Activated CD8-positive, alpha-beta memory T cell treated with anti-CD3 and anti-CD28 coated beads, Interleukin-2, amount 50 U/mL, for 24 hours (primary cell): ENCODE measurements around the gene UBE2J1.

Source experiments
- DNase-seq: peaks from one replicate; pipeline ENCODE4 v3.0.0-alpha.2; 2020; ENCODE audit errors: extremely low read depth

Gene UBE2J1

GRCh38 chr6:89364586-89364985, 12.1 kb upstream of the UBE2J1 start:
- no peak for DNase-seq

- DNase-seq, result no peak
Measured at GRCh38 chr6:89361171-89361570, 8.6 kb upstream of the UBE2J1 start.

GRCh38 chr6:89360415-89360999, 8.0 kb upstream of the UBE2J1 start:
- DNase-seq, result no peak

DNA sequence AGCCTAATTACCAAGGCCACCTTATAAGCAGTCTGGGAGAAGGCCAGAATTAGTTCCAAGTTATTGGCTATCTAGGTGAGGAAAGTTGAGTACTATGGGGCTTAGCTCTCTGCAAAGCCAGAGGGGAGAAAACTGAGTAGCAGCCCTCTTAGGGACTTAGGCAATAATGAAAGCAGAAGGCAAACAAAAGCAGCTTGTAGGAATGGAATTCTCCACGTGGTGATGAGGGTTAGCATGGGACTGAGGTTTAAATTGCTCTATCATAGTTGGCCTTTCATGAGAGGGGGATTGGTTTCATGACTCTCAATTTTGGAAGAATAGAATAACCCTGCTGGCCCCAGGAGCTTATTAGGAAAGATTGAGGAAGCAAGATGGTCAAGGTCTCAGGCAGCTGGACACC, 7.0 kb upstream of the UBE2J1 start:
- no peak for DNase-seq

- DNase-seq, result no peak
Measured at GRCh38 chr6:89357390-89357789, 4.9 kb upstream of the UBE2J1 start.

GRCh38 chr6:89356642-89357170, 4.2 kb upstream of the UBE2J1 start:
- DNase-seq, result no peak

- DNase-seq, result no peak
Measured at GRCh38 chr6:89355511-89356194, 3.1 kb upstream of the UBE2J1 start.

- DNase-seq, result no peak
Measured at GRCh38 chr6:89353702-89354392, 1.3 kb upstream of the UBE2J1 start.

DNA sequence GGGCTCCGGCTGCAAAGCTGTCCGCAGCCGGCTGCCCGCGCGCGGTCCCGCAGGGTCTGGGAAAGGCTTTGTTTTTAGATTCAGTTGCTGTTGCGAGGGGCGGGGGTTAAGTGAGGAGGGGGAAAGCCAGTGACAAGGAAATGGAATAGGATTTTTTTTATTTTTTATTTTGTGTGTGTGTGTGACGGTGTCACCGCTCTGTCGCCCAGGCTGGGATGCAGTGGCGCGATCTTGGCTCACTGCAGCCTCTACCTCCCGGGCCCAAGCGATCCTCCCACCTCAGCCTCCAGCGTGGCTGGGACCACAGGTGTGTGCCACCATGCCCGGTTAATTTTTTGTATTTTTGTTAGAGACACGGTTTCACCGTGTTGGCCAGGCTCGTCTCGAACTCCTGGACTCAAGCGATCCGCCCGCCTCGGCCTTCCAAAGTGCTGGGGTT, 615 bp upstream of the UBE2J1 start:
- DNase-seq, result no peak

DNA sequence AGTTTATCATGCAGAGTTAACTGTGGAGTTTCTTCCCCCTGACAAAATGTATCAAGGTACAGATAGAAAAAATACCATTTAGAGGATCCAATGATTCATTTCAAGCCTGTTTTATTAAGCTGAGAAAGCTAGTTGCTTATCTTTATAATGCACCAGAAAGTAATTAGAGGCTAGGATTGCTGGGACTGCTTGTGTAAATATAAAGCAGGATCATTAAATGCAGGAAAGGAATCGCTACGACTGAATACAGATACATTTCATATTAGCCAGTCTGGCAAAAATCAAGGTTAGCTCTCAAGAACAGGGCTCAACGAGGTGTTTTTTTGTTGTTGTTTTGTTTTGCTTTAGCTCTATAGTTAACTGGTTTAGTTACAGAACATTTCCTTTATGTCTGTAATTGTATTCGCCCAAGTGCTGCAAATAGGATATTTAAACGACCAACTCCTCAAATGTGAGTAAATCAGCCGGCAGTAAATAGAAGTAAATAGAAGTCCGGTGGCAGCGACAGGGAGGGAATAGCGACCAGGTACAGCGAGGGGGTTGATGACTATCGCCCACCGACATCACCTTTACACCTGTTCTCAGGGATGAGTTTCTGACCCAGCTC, 748 bp downstream of the UBE2J1 start:
- no peak for DNase-seq

- DNase-seq, result no peak
Measured at GRCh38 chr6:89350281-89350966, 2.1 kb downstream of the UBE2J1 start.

DNA sequence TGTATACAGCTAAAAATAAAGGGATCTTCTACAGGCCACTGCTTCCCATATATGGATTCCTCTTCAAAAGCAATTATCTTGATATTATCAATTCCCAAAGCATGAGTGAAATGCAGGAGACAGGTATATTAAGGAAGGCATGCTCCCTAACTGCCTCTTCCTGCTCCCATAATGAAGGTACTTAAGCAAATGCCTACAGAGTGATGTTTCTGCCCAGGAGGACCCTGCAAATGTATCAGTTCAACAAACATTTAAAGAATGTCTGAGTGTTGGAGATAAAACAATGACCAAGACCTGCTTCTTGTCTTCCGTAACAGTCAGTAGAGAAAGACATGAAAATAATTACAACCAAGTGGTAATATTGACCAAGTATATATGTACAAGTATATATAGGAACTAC, 4.2 kb downstream of the UBE2J1 start:
- no peak for DNase-seq

GRCh38 chr6:89347825-89348224, 4.7 kb downstream of the UBE2J1 start:
- DNase-seq, result no peak

DNA sequence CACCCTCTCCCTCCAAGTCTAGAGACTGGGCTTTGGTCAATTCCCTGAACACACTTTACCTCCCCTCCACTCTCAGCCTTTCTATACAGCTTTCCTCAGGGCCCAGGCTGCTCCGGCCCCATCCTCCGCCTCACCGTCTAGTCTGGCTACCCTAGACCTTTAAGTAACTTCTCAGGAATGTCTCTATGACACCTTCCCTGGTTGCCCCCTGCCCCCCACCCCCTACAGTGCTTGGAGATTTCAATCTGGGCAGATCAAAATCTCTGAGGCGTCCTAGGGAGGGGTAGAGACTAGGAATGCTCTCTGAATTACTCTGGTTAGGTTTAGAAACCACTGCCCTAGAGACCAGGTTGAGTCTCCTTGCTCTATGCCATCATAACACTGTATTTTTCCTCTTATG, 6.1 kb downstream of the UBE2J1 start:
- no peak for DNase-seq

DNA sequence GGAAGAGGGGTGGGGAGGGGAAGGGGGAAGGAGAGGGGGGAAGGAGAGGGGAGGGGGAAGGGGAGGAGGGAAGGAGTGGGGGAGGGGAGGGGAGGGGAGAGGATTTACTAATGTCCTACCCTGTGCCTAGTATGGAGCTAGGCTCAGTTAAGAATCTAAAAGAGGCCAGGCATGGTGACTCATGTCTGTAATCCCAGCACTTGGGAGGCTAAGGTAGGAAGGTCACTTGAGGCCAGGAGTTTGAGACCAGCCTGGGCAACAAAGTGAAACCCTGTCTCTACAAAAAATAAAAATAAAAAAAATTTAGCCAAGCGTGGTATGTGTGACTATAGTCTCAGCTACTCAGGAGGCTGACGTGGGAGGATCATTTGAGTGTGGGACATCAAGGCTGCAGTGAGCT, 13.0 kb downstream of the UBE2J1 start:
- DNase-seq, result no peak

DNA sequence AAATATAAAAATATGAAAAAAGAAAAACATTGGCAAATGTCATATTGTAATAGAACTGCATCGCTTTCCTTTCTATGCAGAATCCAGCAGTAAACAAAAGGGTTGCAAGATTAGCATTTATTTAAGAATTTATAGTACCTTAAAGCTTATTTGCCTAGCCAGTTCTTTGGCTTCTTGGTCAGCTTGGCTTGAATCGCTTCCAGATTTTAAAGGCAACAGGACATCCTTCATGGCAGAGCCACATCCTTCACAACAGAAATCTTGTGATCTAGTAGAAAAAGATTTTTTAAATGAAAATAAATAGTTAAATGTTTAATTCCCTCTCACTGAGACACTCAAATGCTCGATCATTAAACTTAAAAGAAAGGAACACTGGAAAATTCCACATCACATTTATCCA, 17.4 kb downstream of the UBE2J1 start:
- no peak for DNase-seq

- no peak for DNase-seq
Measured at GRCh38 chr6:89330910-89331309, 21.6 kb downstream of the UBE2J1 start.

DNA sequence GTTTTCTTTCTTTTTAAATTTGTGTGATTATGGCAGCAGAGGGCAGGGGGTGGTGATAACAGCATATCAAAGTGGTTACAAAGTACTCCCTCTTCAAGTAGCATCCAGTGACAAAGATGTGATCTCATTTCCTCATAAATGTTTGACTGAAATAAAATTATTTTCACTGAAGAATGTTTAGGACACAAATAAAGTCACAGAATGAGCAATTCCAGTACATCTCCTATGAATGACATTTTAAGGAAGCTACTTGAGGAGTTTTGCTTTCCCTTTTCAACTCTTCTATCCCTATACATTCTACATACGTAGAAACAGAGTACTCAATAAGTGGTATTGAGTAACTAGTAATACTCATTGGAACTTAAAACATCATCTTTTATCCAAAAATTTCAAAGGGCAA, 23.5 kb downstream of the UBE2J1 start:
- DNase-seq, result no peak

DNA sequence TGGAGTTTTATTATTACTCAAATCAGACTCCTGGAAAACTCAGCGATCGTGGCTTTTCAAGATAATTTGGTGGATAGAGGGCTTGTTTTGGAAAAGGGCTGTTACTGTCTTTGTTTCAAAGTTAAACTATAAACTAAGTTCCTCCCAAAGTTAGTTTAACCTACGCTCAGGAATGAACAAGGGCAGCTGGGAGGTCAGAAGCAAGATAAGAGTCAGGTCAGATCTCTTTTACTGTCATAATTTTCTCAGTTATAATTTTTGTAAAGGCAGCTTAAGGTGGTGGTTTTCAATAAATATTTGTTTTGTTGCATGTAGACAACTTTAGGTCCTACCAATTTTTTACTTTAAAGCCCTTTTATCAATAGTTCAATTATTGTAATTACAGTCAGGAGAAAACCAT, 28.2 kb downstream of the UBE2J1 start:
- DNase-seq, result no peak

- no peak for DNase-seq
Measured at GRCh38 chr6:89323511-89323971, 29.0 kb downstream of the UBE2J1 start.

- DNase-seq, result no peak
Measured at GRCh38 chr6:89321131-89321970, 31.2 kb downstream of the UBE2J1 start.
